ENCODE data around the gene TTC17. TPM values are rescaled to one million over a fixed set of nuclear protein-coding genes. Genes with fewer than 3 reads are reported as not detected.

TTC17 gene
- total RNA-seq, 1 donor from 2014 or later = 56.7 TPM

DNA sequence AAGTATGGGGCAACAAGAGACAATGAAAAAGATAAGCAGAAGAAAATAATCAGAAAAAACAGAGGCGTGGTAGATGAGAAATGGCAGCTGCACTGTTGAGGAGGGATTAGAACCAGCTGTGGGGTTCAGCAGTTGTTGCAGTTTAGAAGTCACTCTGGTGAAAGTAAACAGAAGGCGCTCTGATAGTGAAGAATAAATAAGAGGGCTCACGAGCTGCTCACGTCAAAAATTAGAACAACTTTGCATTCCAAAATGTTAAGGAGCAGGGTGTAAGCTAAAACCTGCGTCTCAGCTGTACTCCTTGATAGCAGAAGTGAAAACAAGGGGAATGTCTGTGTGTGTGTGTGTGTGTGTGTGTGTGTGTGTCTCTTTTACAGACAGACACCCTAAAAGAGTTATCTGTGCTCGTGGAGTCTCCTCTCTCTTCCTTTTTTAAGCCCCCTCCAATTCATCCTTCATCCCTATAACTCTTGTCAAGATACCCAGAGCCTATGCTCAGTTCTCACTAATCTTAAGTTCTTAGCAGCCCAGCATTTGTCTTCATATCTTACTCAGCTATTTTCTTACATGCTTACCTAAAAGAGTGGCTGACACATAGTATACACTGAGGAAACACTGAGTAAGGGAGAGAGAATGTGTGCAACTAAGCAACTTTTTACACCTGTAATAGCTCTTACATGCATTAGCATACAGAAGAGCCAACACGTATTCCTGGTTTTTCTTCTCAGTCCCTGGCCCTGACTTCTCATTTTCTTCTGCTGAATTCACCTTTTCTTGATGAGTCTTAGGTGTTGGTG lies 8.9 kb downstream of the TTC17 start:
- H3K36me3 Mint-ChIP-seq (ENCODE audit: low read depth, unreplicated experiment) = peaks cover 3% of the 10 kb centered on the region
- peak overlapping the region; percentile 50 for H3K27ac Mint-ChIP-seq (ENCODE audit: unreplicated experiment)
- no peaks in the 10 kb centered on the region for H3K4me1 ChIP-seq (ENCODE audit: insufficient read depth, low read length)
- no peak overlapping the region for H3K4me3 ChIP-seq (ENCODE audit: insufficient read depth, low read depth, low read length)
- peak; percentile 13 for FAIRE-seq
- H4K20me1 ChIP-seq (ENCODE audit: insufficient read depth, low read length) = peaks cover 74% of the 10 kb centered on the region
- H3K4me3 Mint-ChIP-seq (ENCODE audit: unreplicated experiment) = peak overlapping the region; percentile 34
- no peaks in the 10 kb centered on the region for H3K27me3 ChIP-seq (ENCODE audit: insufficient read depth, low read length)
- no peak overlapping the region for H3K4me2 ChIP-seq (ENCODE audit: low read length)
- no peak overlapping the region for H2AFZ ChIP-seq (ENCODE audit: low read depth, low read length)
- no peaks in the 10 kb centered on the region for H3K27me3 Mint-ChIP-seq (ENCODE audit: low read depth, unreplicated experiment)
- H3K9ac ChIP-seq (ENCODE audit: low read length) = no peak overlapping the region
- H3K9me3 ChIP-seq (ENCODE audit: insufficient read depth, low read depth, low read length) = no peaks in the 10 kb centered on the region
- H3K9me3 Mint-ChIP-seq (ENCODE audit: unreplicated experiment) = no peaks in the 10 kb centered on the region
- H3K36me3 ChIP-seq (ENCODE audit: insufficient read depth, low read length) = no peaks in the 10 kb centered on the region
- TF ChIP-seq, protein P1, sequence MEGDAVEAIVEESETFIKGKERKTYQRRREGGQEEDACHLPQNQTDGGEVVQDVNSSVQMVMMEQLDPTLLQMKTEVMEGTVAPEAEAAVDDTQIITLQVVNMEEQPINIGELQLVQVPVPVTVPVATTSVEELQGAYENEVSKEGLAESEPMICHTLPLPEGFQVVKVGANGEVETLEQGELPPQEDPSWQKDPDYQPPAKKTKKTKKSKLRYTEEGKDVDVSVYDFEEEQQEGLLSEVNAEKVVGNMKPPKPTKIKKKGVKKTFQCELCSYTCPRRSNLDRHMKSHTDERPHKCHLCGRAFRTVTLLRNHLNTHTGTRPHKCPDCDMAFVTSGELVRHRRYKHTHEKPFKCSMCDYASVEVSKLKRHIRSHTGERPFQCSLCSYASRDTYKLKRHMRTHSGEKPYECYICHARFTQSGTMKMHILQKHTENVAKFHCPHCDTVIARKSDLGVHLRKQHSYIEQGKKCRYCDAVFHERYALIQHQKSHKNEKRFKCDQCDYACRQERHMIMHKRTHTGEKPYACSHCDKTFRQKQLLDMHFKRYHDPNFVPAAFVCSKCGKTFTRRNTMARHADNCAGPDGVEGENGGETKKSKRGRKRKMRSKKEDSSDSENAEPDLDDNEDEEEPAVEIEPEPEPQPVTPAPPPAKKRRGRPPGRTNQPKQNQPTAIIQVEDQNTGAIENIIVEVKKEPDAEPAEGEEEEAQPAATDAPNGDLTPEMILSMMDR (IDR thresholded peaks at IDR 0.05; ENCODE audit: insufficient read depth, low read depth, low read length) = no peak
- no peak for TF ChIP-seq EZH2 (IDR thresholded peaks at IDR 0.05; ENCODE audit: insufficient read depth, low read length)
- H3K4me1 Mint-ChIP-seq (ENCODE audit: low read depth, unreplicated experiment) = peaks cover 18% of the 10 kb centered on the region
- H3K27ac ChIP-seq (ENCODE audit: low read depth, low read length) = no peak overlapping the region
- peaks cover 91% of the 10 kb centered on the region for H3K79me2 ChIP-seq (ENCODE audit: insufficient read depth, low read length)
- peak; percentile 4 for DNase-seq (ENCODE audit: low read depth)

DNA sequence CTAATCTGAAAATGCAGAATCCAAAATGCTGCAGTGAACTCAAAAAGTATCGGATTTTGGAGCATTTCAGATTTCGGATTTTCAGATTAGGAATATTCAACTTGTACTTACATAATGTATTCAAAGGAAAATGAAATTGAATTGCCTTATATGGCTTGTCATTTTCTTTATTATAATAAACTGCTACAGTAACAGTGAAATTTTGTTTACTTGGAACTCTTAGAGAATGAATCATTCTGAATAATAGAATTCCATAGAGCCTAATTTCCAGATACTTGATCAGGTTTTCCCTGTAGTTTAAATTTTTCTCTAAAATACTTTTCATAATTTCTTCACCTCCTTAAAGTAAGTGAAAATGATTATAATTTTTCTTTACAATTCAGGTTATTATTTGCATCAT lies 17.3 kb downstream of the TTC17 start:
- Histone ChIP-seq H2AFZ (ENCODE audit: low read depth, low read length) (no peak overlapping the region), H3K4me1 (ENCODE audit: insufficient read depth, low read length) (peaks cover 5% of the 10 kb centered on the region), H3K36me3 (ENCODE audit: insufficient read depth, low read length) (no peaks in the 10 kb centered on the region), H3K27me3 (ENCODE audit: insufficient read depth, low read length) (no peaks in the 10 kb centered on the region), H3K79me2 (ENCODE audit: insufficient read depth, low read length) (peaks cover 67% of the 10 kb centered on the region), H3K9me3 (ENCODE audit: insufficient read depth, low read depth, low read length) (no peaks in the 10 kb centered on the region), H3K4me2 (ENCODE audit: low read length) (peak overlapping the region; percentile 20), H3K27ac (ENCODE audit: low read depth, low read length) (peak overlapping the region; percentile 29), H3K4me3 (ENCODE audit: insufficient read depth, low read depth, low read length) (no peak overlapping the region), H4K20me1 (ENCODE audit: insufficient read depth, low read length) (peaks cover 22% of the 10 kb centered on the region), H3K9ac (ENCODE audit: low read length) (no peak overlapping the region)
- no peak overlapping the region for H3K27ac Mint-ChIP-seq (ENCODE audit: unreplicated experiment)
- peaks cover 5% of the 10 kb centered on the region for H3K36me3 Mint-ChIP-seq (ENCODE audit: low read depth, unreplicated experiment)
- H3K9me3 Mint-ChIP-seq (ENCODE audit: unreplicated experiment) = no peaks in the 10 kb centered on the region
- DNase-seq (ENCODE audit: low read depth) (no peak), FAIRE-seq (no peak)
- no peak overlapping the region for H3K4me3 Mint-ChIP-seq (ENCODE audit: unreplicated experiment)
- TF ChIP-seq, protein P1 (IDR thresholded peaks at IDR 0.05; ENCODE audit: insufficient read depth, low read depth, low read length) = no peak
- TF ChIP-seq EZH2 (IDR thresholded peaks at IDR 0.05; ENCODE audit: insufficient read depth, low read length) = no peak
- H3K27me3 Mint-ChIP-seq (ENCODE audit: low read depth, unreplicated experiment) = no peaks in the 10 kb centered on the region
- H3K4me1 Mint-ChIP-seq (ENCODE audit: low read depth, unreplicated experiment) = peaks cover 6% of the 10 kb centered on the region

DNA sequence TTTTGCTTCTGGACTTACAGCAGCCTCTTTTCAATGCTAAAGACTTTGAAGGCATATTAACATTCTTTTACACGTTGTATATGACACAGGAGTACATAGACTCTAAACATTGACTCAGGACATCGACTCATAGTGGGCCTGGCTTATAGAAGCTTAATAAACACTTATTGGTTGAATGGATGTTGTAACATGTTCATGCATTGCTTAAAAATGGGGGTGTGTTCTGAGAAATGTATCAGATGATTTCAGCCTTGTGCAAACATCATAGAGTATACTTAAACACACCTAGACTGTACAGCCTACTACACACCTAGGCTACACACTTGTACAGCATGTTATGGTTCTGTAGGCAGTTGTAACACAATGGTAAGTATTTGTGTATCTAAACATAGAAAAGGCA lies 17.9 kb downstream of the TTC17 start:
- peak overlapping the region; percentile 29 for H3K27ac ChIP-seq (ENCODE audit: low read depth, low read length)
- H3K4me3 Mint-ChIP-seq (ENCODE audit: unreplicated experiment) = no peak overlapping the region
- H4K20me1 ChIP-seq (ENCODE audit: insufficient read depth, low read length) = peaks cover 17% of the 10 kb centered on the region
- H3K36me3 ChIP-seq (ENCODE audit: insufficient read depth, low read length) = no peaks in the 10 kb centered on the region
- H3K4me1 ChIP-seq (ENCODE audit: insufficient read depth, low read length) = peaks cover 5% of the 10 kb centered on the region
- no peak overlapping the region for H3K9ac ChIP-seq (ENCODE audit: low read length)
- no peak for TF ChIP-seq EZH2 (IDR thresholded peaks at IDR 0.05; ENCODE audit: insufficient read depth, low read length)
- TF ChIP-seq, protein P1 (IDR thresholded peaks at IDR 0.05; ENCODE audit: insufficient read depth, low read depth, low read length) = no peak
- peak; percentile 47 for DNase-seq (ENCODE audit: low read depth)
- no peak overlapping the region for H2AFZ ChIP-seq (ENCODE audit: low read depth, low read length)
- H3K27ac Mint-ChIP-seq (ENCODE audit: unreplicated experiment) = no peak overlapping the region
- H3K4me1 Mint-ChIP-seq (ENCODE audit: low read depth, unreplicated experiment) = peaks cover 6% of the 10 kb centered on the region
- H3K27me3 Mint-ChIP-seq (ENCODE audit: low read depth, unreplicated experiment) = no peaks in the 10 kb centered on the region
- H3K9me3 ChIP-seq (ENCODE audit: insufficient read depth, low read depth, low read length) = no peaks in the 10 kb centered on the region
- no peaks in the 10 kb centered on the region for H3K9me3 Mint-ChIP-seq (ENCODE audit: unreplicated experiment)
- no peaks in the 10 kb centered on the region for H3K27me3 ChIP-seq (ENCODE audit: insufficient read depth, low read length)
- FAIRE-seq = peak; percentile 20
- H3K4me2 ChIP-seq (ENCODE audit: low read length) = peak overlapping the region; percentile 20
- H3K4me3 ChIP-seq (ENCODE audit: insufficient read depth, low read depth, low read length) = no peak overlapping the region
- peaks cover 62% of the 10 kb centered on the region for H3K79me2 ChIP-seq (ENCODE audit: insufficient read depth, low read length)
- H3K36me3 Mint-ChIP-seq (ENCODE audit: low read depth, unreplicated experiment) = peaks cover 3% of the 10 kb centered on the region

Measured in astrocyte (in vitro differentiated cells and primary cell).